Measurements from ENCODE around the gene NPLOC4. TPM values are rescaled to one million over a fixed set of nuclear protein-coding genes. Genes with fewer than 3 reads are reported as not detected.

NPLOC4 gene
- total and polyA plus RNA-seq, 2 of the 13 experiments (the other 11 are each of a cell fraction or from before 2014, with no cell fraction given): 57.0 to 97.0 TPM

DNA sequence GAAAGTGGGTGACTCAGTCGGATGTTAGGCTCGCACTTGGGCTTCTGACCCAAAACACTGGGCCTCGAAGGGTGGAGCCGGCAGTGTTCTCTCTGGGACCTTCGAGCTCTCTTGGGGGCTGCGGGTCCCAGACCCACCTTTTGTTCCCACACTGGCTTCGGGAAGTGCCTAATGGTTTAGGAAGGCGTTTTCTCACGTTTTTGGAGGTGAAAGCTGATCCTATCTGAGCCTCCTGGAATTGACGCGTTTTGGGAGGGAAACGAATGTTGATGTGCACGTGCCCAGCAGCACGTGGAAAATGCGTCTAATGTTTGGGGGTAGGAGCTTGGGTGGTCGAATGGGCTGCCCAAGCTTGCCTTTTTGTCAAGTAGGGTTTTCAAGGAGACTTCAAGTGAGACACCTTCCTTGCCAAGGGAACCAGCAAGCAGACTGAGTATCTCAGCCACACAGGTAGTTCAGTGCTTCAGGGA lies 47.6 kb upstream of the NPLOC4 start (continued):
- TF ChIP-seq ATF7-NPFF (CRISPR knock-in tag; IDR thresholded peaks at IDR 0.05; ENCODE audit: low read depth): 0 out of 2 replicates have a peak, but pooled peaks have one; percentile 16
- no peak for TF ChIP-seq ZNF512 (CRISPR knock-in tag; IDR thresholded peaks at IDR 0.05)
- TF ChIP-seq KDM6A (CRISPR knock-in tag; IDR thresholded peaks at IDR 0.05; ENCODE audit: low read depth): no peak
- no peak for TF ChIP-seq ZNF746 (CRISPR knock-in tag; IDR thresholded peaks at IDR 0.05)
- no peak for TF ChIP-seq IKZF4 (CRISPR knock-in tag; IDR thresholded peaks at IDR 0.05; ENCODE audit: borderline replicate concordance, low read depth, not compliant biosample characterization)
- TF ChIP-seq ZC3H4 (CRISPR knock-in tag; IDR thresholded peaks at IDR 0.05; ENCODE audit: borderline replicate concordance): no peak
- TF ChIP-seq MYC (CRISPR knock-in tag; IDR thresholded peaks at IDR 0.05; ENCODE audit: borderline replicate concordance): 0 out of 2 replicates have a peak, but pooled peaks have one; percentile 42
- TF ChIP-seq ZNF230 (CRISPR knock-in tag; IDR thresholded peaks at IDR 0.05): 0 out of 2 replicates have a peak, but pooled peaks have one; percentile 56
- TF ChIP-seq SMAD9 (CRISPR knock-in tag; IDR thresholded peaks at IDR 0.05): no peak
- no peak for TF ChIP-seq TEAD2 (CRISPR knock-in tag; IDR thresholded peaks at IDR 0.05)
- TF ChIP-seq, protein P1, sequence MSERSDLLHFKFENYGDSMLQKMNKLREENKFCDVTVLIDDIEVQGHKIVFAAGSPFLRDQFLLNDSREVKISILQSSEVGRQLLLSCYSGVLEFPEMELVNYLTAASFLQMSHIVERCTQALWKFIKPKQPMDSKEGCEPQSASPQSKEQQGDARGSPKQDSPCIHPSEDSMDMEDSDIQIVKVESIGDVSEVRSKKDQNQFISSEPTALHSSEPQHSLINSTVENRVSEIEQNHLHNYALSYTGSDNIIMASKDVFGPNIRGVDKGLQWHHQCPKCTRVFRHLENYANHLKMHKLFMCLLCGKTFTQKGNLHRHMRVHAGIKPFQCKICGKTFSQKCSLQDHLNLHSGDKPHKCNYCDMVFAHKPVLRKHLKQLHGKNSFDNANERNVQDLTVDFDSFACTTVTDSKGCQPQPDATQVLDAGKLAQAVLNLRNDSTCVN (CRISPR knock-in tag; IDR thresholded peaks at IDR 0.05; ENCODE audit: borderline replicate concordance): no peak; the same call in 1 of the 2 replicates
- TF ChIP-seq SKIL (CRISPR knock-in tag; IDR thresholded peaks at IDR 0.05; ENCODE audit: borderline replicate concordance): peak; percentile 26; the same call in 1 of the 2 replicates
- TF ChIP-seq TEF (CRISPR knock-in tag; IDR thresholded peaks at IDR 0.05): no peak
- TF ChIP-seq, protein P2, sequence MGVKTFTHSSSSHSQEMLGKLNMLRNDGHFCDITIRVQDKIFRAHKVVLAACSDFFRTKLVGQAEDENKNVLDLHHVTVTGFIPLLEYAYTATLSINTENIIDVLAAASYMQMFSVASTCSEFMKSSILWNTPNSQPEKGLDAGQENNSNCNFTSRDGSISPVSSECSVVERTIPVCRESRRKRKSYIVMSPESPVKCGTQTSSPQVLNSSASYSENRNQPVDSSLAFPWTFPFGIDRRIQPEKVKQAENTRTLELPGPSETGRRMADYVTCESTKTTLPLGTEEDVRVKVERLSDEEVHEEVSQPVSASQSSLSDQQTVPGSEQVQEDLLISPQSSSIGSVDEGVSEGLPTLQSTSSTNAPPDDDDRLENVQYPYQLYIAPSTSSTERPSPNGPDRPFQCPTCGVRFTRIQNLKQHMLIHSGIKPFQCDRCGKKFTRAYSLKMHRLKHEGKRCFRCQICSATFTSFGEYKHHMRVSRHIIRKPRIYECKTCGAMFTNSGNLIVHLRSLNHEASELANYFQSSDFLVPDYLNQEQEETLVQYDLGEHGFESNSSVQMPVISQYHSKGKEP (CRISPR knock-in tag; IDR thresholded peaks at IDR 0.05): no peak
- TF ChIP-seq HDAC2 (CRISPR knock-in tag; IDR thresholded peaks at IDR 0.05): peak; percentile 23; the same call in 1 of the 2 replicates
- TF ChIP-seq, protein P3, sequence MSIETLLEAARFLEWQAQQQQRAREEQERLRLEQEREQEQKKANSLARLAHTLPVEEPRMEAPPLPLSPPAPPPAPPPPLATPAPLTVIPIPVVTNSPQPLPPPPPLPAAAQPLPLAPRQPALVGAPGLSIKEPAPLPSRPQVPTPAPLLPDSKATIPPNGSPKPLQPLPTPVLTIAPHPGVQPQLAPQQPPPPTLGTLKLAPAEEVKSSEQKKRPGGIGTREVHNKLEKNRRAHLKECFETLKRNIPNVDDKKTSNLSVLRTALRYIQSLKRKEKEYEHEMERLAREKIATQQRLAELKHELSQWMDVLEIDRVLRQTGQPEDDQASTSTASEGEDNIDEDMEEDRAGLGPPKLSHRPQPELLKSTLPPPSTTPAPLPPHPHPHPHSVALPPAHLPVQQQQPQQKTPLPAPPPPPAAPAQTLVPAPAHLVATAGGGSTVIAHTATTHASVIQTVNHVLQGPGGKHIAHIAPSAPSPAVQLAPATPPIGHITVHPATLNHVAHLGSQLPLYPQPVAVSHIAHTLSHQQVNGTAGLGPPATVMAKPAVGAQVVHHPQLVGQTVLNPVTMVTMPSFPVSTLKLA (IDR thresholded peaks at IDR 0.05): peak; percentile 72
- TF ChIP-seq ZBTB14 (CRISPR knock-in tag; IDR thresholded peaks at IDR 0.05): no peak

Data from HepG2 (cell line).